Mesenchymal stem cell (in vitro differentiated cells and primary cell): ENCODE data around the gene EXOC4.
A peak's percentile ranks its signal among the peaks of the same experiment; 100 is the strongest.

Experiments used
- DNase-seq: peaks from one replicate; pipeline ENCODE4 v3.0.0-alpha.2; 2013
- H2AFZ ChIP-seq: one replicate; pipeline ENCODE4 v1.6.1; 2013; ENCODE audit warnings: low read depth, mild to moderate bottlenecking, control low read depth, inconsistent platforms, low read length, moderate library complexity
- H2AK5ac ChIP-seq: 2 replicates; pipeline ENCODE4 v1.6.1; 2013; ENCODE audit warnings: low read length, moderate library complexity, mild to moderate bottlenecking, inconsistent platforms; ENCODE audit not compliant: severe bottlenecking
- H2BK120ac ChIP-seq: one replicate; pipeline ENCODE4 v1.6.1; 2013; ENCODE audit warnings: low read depth, mild to moderate bottlenecking, inconsistent platforms, low read length, moderate library complexity
- H2BK12ac ChIP-seq, 2 experiments: one replicate each; pipeline ENCODE4 v1.6.1; 2013; ENCODE audit warnings: inconsistent platforms in 2 of 2, low read length in 2 of 2, mild to moderate bottlenecking in 2 of 2, moderate library complexity in 2 of 2, control low read depth in 1 of 2
- H2BK15ac ChIP-seq: one replicate; pipeline ENCODE4 v1.6.1; 2013; ENCODE audit warnings: mild to moderate bottlenecking, low read depth, inconsistent platforms; ENCODE audit not compliant: poor library complexity, severe bottlenecking
- H2BK5ac ChIP-seq: 2 replicates; pipeline ENCODE4 v1.6.1; 2013; ENCODE audit warnings: low read depth, mild to moderate bottlenecking, low read length, control low read depth, inconsistent platforms; ENCODE audit not compliant: poor library complexity, severe bottlenecking
- H3K14ac ChIP-seq, 2 experiments: one replicate each; pipeline ENCODE4 v1.6.1; 2013; ENCODE audit warnings: inconsistent platforms in 2 of 2, low read length in 2 of 2, control low read depth in 1 of 2, mild to moderate bottlenecking in 1 of 2, moderate library complexity in 1 of 2
- H3K18ac ChIP-seq, 2 experiments: one replicate each; pipeline ENCODE4 v1.6.1; 2013; ENCODE audit warnings: inconsistent platforms in 2 of 2, low read length in 2 of 2, control low read depth in 1 of 2, low read depth in 1 of 2, mild to moderate bottlenecking in 1 of 2
- H3K23ac ChIP-seq, 2 experiments: one replicate each; pipeline ENCODE4 v1.6.1; 2013; ENCODE audit warnings: inconsistent platforms in 2 of 2, low read length in 2 of 2, mild to moderate bottlenecking in 2 of 2, moderate library complexity in 2 of 2, control low read depth in 1 of 2
- H3K27ac ChIP-seq: 2 replicates; pipeline ENCODE4 v1.5.1; 2013; ENCODE audit warnings: mild to moderate bottlenecking, moderate library complexity, low read length, control low read depth, inconsistent platforms; ENCODE audit not compliant: poor library complexity, severe bottlenecking
- H3K27me3 ChIP-seq, 2 experiments: 2 replicates each; pipeline versions ENCODE4 v1.6.1 to v1.7.0; 2013; ENCODE audit warnings: low read length in 2 of 2, mild to moderate bottlenecking in 2 of 2, moderate library complexity in 2 of 2, control low read depth in 1 of 2, inconsistent platforms in 1 of 2; ENCODE audit not compliant: control insufficient read depth in 1 of 2, insufficient read depth in 1 of 2
- H3K36me3 ChIP-seq, 2 experiments: 2 replicates each; pipeline versions ENCODE4 v1.6.1 to v1.7.0; 2013; ENCODE audit warnings: low read length in 2 of 2, control low read depth in 1 of 2, inconsistent platforms in 1 of 2, low read depth in 1 of 2, mild to moderate bottlenecking in 1 of 2; ENCODE audit not compliant: insufficient read depth in 2 of 2, control insufficient read depth in 1 of 2
- H3K4ac ChIP-seq, 2 experiments: one replicate each; pipeline ENCODE4 v1.6.1; 2013; ENCODE audit warnings: inconsistent platforms in 2 of 2, low read length in 2 of 2, mild to moderate bottlenecking in 2 of 2, moderate library complexity in 2 of 2, control low read depth in 1 of 2, low read depth in 1 of 2
- H3K4me1 ChIP-seq: 2 replicates; pipeline ENCODE4 v1.6.1; 2013; ENCODE audit warnings: low read depth, low read length, control low read depth; ENCODE audit not compliant: control insufficient read depth, insufficient read depth
- H3K4me2 ChIP-seq: 2 replicates; pipeline ENCODE4 v1.6.1; 2013; ENCODE audit warnings: low read length, mild to moderate bottlenecking, inconsistent platforms; ENCODE audit not compliant: poor library complexity, severe bottlenecking
- H3K4me3 ChIP-seq, 2 experiments: 2 replicates each; pipeline versions ENCODE4 v1.5.1 to v1.7.0; 2013; ENCODE audit warnings: low read length in 2 of 2, mild to moderate bottlenecking in 2 of 2, control low read depth in 1 of 2, low read depth in 1 of 2; ENCODE audit not compliant: insufficient read depth in 1 of 2
- H3K79me1 ChIP-seq: replicated peaks from 2 replicates; pipeline ENCODE4 v1.6.1; 2013; ENCODE audit warnings: mild to moderate bottlenecking, control low read depth, low read length, inconsistent platforms; ENCODE audit not compliant: poor library complexity, severe bottlenecking
- H3K9ac ChIP-seq: 2 replicates; pipeline ENCODE4 v1.7.0; 2013; ENCODE audit warnings: mild to moderate bottlenecking, low read length, moderate library complexity
- H3K9me3 ChIP-seq: 2 replicates; pipeline ENCODE4 v1.7.0; 2013; ENCODE audit warnings: mild to moderate bottlenecking, low read length; ENCODE audit not compliant: control insufficient read depth
- H4K8ac ChIP-seq: one replicate; pipeline ENCODE4 v1.6.1; 2013; ENCODE audit warnings: inconsistent platforms, mild to moderate bottlenecking, low read length, moderate library complexity
- H4K91ac ChIP-seq: one replicate; pipeline ENCODE4 v1.6.1; 2013; ENCODE audit warnings: mild to moderate bottlenecking, low read length, inconsistent platforms
- WGBS: methylation state at CpG from one replicate; pipeline ENCODE4 v1.1.7; 2013; ENCODE audit warnings: mixed read lengths; 5-methylcytosine and 5-hydroxymethylcytosine counted together

Gene EXOC4

DNA sequence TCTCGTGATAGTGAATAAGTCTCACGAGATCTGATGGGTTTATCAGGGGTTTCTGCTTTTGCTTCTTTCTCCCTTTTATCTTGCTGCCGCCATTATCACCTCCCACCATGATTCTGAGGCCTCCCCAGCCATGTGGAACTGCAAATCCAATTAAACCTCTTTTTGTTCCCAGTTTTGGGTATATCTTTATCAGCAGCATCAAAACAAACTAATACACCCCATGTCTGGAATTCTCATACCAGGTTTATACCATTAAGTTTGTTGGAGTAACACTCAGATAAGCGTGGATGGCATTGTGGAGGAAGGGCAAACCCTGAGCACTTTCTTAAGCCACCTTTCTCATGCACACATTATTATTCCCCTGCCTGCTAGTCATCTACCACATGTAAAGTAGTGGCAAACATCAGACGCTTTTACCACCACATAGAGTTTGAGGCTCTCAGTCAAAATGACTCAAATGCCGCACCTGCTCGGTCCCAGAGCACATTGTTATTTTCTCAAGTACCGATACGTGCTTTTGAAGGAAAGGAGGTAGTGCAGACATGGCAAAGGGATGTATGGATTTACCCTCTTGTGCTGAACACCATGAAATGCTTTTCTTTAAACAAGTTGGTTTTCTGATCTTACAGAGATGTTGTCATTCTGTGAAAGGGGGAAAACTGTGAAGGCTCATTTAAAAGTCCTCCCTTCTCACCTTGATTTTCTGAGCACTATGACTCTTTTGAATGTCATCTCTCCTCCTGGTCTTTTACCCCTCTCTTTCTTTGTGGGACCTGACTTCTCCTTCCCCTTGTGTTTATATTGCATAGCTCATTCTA lies 429.7 kb downstream of the EXOC4 start:
- H3K36me3 ChIP-seq: no peaks in the 10 kb centered on the region
- no peak overlapping the region for H3K18ac ChIP-seq
- 64% methylated on average over 8 of the region's 9 CpGs for WGBS
- no peaks in the 10 kb centered on the region for H3K9me3 ChIP-seq
- H2BK12ac ChIP-seq: no peak overlapping the region
- H4K8ac ChIP-seq: no peak overlapping the region
- H3K23ac ChIP-seq: no peak overlapping the region
- H3K4me2 ChIP-seq: no peak overlapping the region
- no peak overlapping the region for H4K91ac ChIP-seq
- H2BK15ac ChIP-seq: no peak overlapping the region
- H3K14ac ChIP-seq: no peak overlapping the region
- no peak overlapping the region for H3K27ac ChIP-seq
- no peaks in the 10 kb centered on the region for H3K27me3 ChIP-seq
- no peak for DNase-seq
- H2AK5ac ChIP-seq: no peak overlapping the region
- no peak overlapping the region for H3K4ac ChIP-seq
- H3K4me1 ChIP-seq: no peaks in the 10 kb centered on the region
- no peak overlapping the region for H2BK120ac ChIP-seq
- no peak overlapping the region for H2BK5ac ChIP-seq
- no peak overlapping the region for H2AFZ ChIP-seq
- no peak overlapping the region for H3K4me3 ChIP-seq
- peaks cover 7% of the 10 kb centered on the region for H3K79me1 ChIP-seq
- H3K9ac ChIP-seq: no peak overlapping the region

DNA sequence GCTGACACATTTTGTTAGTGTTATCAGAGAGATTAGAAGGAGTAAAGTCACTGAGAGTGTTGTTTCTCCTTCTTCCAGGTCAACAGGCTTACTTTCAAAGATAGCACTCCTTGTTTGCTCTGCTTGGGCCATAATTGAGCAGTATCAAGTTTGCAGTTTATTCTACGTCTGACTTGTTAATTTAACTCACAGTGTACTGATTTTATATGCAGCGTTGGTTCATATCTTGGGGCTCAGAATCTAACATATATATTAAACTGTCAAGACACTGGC lies 430.2 kb downstream of the EXOC4 start:
- H3K14ac ChIP-seq: no peak overlapping the region
- no peak overlapping the region for H3K9ac ChIP-seq
- H3K79me1 ChIP-seq: peaks cover 7% of the 10 kb centered on the region
- no peak overlapping the region for H2BK15ac ChIP-seq
- no peak overlapping the region for H2BK12ac ChIP-seq
- DNase-seq: no peak
- no peak overlapping the region for H3K27ac ChIP-seq
- no peak overlapping the region for H2BK120ac ChIP-seq
- H3K4ac ChIP-seq: no peak overlapping the region
- H2AK5ac ChIP-seq: no peak overlapping the region
- H3K27me3 ChIP-seq: no peaks in the 10 kb centered on the region
- no peak overlapping the region for H3K4me2 ChIP-seq
- no peak overlapping the region for H3K23ac ChIP-seq
- no peak overlapping the region for H3K4me3 ChIP-seq
- no peaks in the 10 kb centered on the region for H3K4me1 ChIP-seq
- no peak overlapping the region for H3K18ac ChIP-seq
- H4K91ac ChIP-seq: no peak overlapping the region
- no peak overlapping the region for H4K8ac ChIP-seq
- no peak overlapping the region for H2AFZ ChIP-seq
- no peak overlapping the region for H2BK5ac ChIP-seq
- H3K36me3 ChIP-seq: no peaks in the 10 kb centered on the region
- no CpG with 5 or more reads among the region's 2 CpGs for WGBS
- no peaks in the 10 kb centered on the region for H3K9me3 ChIP-seq

DNA sequence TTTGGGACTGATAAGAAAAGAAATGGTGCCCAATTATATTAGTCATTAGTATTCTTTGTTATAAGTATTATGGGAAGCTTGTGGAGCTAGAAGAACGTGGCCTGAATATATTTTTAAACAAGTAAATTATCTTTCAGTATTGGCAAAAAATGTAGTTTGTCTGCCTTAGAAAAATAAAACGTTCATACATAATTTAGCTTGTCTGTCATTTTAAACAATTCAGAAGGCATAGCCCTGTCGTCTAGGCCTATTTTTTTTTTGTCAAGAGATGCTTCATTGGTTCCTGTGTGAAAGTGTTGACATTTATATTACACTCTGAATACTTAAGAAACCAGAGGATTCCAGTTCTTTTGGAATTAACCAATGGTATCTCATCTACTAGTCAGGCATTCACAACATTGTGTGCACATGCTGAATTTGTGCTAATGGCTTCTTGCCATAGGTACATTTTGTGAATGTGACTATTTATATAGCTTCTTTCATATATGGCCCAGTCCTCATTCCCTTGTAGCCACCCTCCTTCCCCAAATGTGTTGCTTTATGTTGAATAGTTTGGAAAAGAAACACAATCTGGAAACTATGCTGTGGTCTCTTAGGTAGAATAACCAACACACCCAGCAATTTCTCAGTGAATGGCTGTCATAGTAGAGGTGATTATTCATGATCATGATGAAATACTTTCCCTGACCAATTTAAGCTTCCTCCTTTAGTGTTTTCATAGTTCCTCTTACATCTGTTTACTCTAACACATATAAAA lies 435.8 kb downstream of the EXOC4 start:
- H4K8ac ChIP-seq: no peak overlapping the region
- no peaks in the 10 kb centered on the region for H3K4me1 ChIP-seq
- H3K18ac ChIP-seq: no peak overlapping the region
- no peak overlapping the region for H3K4me2 ChIP-seq
- no peak overlapping the region for H2AK5ac ChIP-seq
- peaks cover 6% of the 10 kb centered on the region for H3K79me1 ChIP-seq
- H3K9ac ChIP-seq: no peak overlapping the region
- no peaks in the 10 kb centered on the region for H3K27me3 ChIP-seq
- no peak overlapping the region for H4K91ac ChIP-seq
- H3K14ac ChIP-seq: no peak overlapping the region
- no peak overlapping the region for H3K23ac ChIP-seq
- no peaks in the 10 kb centered on the region for H3K9me3 ChIP-seq
- DNase-seq: peak; percentile 17
- H3K4me3 ChIP-seq: no peak overlapping the region
- peak overlapping the region; percentile 14 for H3K27ac ChIP-seq
- no peak overlapping the region for H3K4ac ChIP-seq
- H2BK120ac ChIP-seq: no peak overlapping the region
- whole genome bisulfite sequencing: no CpG with 5 or more reads among the region's 3 CpGs
- H3K36me3 ChIP-seq: no peaks in the 10 kb centered on the region
- no peak overlapping the region for H2AFZ ChIP-seq
- H2BK5ac ChIP-seq: no peak overlapping the region
- no peak overlapping the region for H2BK15ac ChIP-seq
- H2BK12ac ChIP-seq: no peak overlapping the region

DNA sequence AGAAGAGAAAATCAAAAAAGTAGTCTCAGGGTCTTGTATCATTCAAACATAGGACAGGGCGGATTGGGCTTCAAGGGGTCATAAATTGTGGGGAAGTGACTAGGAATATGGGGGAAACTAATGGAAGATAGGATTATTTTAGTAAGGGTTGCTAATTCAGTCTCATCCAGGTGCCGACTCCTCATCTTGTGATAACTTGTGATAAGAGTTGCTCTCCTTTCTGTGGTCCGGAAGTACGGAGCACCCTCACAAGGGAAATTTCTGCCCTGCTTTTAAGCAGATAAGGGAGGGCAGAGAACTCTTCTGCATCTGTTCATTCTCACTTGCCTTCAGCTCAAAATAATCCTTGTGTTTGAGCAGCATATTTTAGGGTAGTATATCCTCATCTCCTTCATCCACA lies 437.9 kb downstream of the EXOC4 start:
- Histone ChIP-seq H3K9me3 (no peaks in the 10 kb centered on the region), H4K91ac (no peak overlapping the region), H3K79me1 (peaks cover 7% of the 10 kb centered on the region), H2BK120ac (no peak overlapping the region), H3K14ac (no peak overlapping the region), H3K4me2 (no peak overlapping the region), H2BK15ac (no peak overlapping the region), H3K9ac (no peak overlapping the region), H2BK5ac (no peak overlapping the region), H3K27me3 (no peaks in the 10 kb centered on the region), H3K23ac (no peak overlapping the region), H3K18ac (no peak overlapping the region), H3K4ac (no peak overlapping the region), H4K8ac (no peak overlapping the region), H2AK5ac (no peak overlapping the region), H3K4me3 (no peak overlapping the region), H3K27ac (no peak overlapping the region), H2AFZ (no peak overlapping the region), H2BK12ac (no peak overlapping the region), H3K36me3 (no peaks in the 10 kb centered on the region), H3K4me1 (no peaks in the 10 kb centered on the region)
- DNase-seq: no peak
- 86% methylated on average over 4 of the region's 4 CpGs for WGBS
